Astrocyte of the hippocampus (primary cell): Measurements from ENCODE around the gene SACM1L.

Experiments used
- DNase-seq: peaks from one replicate; pipeline ENCODE4 v3.0.0; 2011; ENCODE audit warnings: low read depth, low spot score

SACM1L gene

DNA sequence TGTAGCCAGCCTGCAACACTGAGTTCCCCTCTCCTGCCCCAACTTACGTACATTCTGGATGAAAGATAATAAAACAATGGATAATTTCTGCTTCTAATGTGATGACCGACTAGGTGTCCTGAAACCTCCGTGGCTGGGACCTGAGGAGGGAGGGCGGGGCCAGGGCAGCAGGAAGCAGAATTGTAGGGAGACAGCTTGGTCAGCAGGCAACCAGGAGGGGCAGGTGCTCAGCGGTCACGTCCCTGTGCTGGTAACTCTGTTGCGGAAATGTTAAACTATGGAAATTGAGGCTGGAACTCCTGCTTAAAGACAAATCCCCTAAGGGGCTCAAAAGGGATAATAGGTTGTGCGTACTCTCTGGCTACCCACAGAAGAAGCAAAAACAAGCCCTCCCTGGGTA lies 76.8 kb downstream of the SACM1L start:
- no peak for DNase-seq

DNA sequence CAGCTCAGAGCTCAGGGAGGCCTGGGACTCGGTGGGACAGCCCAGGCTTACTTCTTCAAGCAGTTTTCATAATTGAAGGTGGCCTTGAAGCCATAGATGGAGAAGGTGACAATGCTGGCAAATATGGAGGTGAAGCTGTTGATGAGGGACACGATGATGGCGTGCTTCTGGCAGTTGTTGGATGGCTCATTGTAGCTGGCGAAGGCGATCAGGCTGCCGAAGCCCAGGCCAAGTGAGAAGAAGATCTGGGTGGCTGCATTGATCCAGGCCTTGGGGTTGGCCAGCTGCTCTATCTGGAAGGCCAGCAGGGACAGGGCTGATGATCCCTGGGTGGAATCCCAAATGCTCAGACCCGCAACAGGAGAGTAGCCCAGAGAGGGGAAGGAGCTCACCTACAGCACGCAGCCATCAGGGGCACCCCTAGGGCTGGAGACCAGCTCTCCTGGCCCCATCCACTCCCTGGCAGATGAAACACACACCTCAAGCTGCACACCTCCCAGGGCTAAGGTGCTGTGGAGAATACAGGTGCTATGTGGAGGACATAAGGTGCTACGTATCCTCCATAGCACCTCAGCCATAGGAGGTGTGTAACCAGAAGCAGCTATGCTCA lies 82.1 kb downstream of the SACM1L start:
- no peak for DNase-seq

DNA sequence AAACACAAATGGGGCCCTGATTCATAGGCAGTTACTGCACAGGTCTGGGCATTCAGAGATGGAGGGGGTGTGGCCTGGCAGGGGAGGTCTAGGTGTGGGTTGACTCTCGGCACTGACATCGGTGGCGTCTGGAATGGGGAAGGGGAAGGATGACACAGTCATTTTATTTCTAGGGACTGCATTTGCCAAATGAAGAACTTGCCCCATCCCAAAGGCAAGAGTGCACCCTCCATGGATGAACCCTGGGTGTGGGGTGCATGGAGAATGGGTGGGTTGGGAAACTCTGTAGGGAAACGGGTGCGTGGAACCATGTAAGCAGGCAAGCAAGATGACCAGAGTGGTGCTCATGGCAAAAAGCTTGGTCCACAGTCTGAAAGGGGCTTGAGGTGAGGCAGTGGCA lies 82.6 kb downstream of the SACM1L start:
- no peak for DNase-seq

DNA sequence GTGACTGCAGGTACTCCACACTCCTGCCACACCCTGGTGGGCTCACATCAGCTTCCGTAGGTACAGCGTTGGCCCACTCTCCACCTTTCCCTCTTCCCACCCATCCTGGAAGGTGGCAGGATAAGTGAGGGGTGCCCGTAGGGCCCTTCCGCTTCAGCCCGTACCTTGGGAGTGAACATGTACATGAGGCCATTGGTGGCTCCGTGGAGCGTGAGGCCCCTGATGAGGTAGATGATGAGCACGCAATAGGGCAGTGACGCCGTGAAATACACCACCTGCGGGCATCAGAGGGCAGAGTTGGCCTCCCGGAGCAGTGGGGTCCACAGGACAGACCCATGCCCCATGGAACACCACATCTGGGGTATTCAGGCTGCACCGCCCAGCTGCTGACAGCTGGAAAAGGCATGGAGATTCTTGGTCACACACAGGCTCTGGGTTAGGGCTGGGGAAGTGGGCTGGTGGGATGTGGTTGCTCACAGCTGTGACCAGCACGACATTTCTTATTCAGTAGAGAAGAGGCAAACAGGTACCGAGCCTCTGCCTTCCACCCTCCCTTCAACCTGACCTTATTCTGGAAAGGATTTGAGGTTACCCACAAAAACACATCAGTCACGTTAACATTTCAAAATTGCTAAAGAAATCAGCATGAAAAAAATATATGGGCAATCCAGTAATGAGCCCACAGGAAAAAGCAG lies 83.3 kb downstream of the SACM1L start:
- no peak for DNase-seq

DNA sequence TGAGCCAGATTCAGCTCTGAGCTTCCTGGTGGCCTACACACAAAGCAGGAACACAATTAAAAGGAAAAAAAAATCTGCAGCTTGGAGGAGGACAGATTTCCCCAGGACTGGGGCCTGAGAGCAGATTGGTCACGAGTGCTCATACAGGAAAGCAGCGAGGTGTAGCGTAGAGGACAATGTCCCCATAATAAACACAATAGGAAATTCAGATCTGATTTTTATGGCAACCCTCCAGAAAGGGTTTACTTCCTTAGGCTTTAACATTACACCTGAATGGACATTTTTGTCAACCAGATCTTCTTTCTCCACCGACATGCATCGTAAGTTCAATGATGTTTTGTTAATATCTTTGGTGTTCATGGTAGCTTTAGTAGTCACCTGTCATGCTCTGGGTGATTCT lies 83.9 kb downstream of the SACM1L start:
- no peak for DNase-seq

DNA sequence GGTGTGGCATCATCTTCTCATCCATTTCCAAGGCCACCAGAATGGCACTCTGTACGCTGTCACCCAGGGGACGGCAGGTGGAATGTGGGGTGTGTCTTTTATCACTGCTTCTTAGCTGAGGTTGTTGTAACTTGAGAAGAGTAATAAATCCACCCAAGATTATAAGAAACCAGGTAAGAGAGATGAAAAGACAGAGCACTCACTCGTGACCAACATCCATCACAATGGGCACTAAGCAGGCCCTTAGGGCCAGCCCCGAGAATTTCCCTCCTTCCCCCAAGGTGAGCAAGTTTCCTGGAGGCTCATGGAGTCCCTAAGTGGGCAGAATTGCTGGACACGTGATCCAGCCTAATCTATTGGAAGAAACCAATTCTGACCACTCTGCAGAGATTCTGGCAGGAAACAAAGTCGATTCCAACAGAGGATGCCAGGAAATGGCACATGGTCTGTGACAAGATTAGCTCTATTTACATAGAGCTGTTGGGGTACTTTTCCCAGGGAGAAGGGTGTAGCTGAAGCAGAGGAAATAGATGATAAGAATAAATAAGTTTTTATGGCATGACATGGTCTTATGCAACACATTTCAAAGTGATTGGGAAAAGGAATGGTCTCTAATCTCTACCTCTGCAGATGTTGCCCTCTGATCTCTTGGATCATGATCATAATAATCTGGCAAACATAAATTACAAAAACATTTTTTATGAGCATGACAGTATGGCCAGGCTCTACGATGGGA lies 84.7 kb downstream of the SACM1L start:
- no peak for DNase-seq

DNA sequence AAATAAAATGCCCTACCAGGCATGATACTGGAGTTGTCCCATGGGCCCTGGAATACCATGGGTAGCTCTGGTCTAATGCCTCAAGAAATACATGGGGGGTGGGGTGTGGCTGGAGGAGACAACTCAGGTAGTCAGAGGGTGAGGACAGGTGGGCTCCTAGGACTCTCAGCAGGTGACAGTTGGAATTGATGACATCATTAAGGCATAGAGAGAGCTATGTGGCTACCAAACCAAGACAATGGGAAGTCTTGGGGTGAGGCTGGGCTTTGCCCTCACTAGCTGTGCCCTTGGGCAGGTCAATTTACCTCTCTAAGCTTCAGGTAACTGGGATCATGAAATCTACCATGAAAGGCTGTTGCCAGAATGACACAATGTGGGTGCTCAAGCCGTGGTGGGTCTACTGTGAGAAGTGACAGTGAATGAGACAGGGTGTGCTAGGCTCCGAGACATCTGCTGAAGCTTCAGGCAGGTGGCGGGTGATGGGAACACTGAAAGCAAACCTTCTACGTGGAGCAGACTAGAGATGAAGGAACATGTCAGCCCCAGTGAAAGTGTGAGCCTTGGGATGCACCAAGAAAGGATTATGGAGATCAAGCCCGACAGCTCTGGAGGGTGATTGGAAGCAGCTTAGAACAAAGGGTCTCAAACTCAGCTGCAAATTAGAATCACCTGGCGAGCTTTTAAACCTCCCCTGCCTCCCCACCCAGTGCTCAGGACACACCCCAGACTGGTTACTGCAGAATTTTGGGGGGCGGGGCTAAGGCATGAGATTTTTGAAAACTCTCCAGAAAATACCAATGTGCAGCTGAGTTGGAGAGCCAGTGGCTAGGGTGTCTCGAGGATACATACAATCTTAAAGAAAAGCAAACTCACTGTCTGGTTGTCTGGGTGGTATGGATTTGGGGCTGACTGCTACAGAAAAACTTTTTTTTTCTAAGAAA lies 85.7 kb downstream of the SACM1L start:
- no peak for DNase-seq

DNA sequence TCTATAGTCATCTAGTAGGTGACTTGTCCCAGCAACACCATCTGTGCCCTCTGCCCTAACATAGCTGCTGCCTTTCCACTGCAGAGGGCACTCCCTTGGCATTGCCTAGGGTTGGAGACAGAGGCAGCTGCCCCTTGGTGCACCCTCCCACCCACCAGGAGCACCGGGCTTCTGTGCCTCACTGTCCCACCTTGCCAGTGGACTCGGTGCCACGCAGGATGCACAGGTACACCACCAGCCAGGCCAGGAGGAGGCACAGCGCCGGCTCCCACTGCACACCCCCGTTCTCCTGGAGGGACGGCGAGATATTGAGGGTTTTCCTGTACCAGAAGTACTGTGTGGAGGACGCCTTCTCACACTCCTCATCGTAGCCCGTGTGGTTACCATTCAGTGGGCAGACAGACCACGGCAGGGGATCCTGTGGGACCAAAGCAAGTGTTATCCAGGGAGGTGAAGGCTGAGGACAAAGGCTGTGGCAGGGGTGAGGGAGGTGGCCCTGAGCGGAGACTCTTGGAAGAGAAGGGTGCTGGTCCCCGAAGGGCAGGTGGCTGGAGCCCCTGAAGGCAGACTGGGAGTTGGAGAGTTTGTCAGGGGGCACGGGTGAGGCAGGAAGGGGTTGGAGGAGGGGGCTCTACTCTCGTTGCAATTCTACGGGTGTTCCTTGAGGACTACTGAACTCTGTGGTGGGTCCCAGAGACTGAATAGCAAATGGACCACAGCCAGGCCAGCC lies 86.5 kb downstream of the SACM1L start:
- DNase-seq, result no peak

DNA sequence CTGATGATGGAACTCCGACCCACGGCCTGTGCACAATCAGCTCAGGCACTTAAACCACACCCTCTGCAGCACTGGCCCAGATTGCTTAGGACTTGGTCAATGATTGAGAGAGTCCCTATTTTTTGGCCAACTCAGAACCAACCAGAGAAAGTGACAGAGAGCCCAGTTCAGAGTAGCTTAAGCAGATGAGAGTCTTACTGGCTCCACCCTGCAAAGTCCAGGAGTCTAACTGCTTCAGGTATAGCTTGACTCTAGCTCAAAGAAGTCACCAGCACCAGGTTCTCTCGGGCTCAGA lies 87.1 kb downstream of the SACM1L start:
- no peak for DNase-seq

DNA sequence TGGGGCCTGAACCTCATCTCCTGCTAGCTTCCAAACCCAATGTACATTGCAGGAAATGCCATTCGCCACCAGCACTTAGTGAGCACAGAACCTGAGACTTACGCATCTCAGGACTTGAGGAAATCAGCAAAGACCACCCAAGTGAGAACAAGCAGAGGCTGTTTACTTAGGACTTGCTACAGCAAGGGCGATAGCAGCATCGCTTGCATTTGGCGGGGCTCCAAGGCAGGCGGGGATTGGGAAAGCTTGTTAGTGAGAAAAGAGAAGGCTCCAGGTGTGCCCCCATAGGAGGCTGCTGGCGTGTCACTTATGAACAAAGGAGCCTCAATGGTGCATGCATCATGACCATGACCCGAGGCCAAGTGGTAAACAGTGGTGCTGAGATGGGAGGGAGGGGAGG lies 87.4 kb downstream of the SACM1L start:
- no peak for DNase-seq

DNA sequence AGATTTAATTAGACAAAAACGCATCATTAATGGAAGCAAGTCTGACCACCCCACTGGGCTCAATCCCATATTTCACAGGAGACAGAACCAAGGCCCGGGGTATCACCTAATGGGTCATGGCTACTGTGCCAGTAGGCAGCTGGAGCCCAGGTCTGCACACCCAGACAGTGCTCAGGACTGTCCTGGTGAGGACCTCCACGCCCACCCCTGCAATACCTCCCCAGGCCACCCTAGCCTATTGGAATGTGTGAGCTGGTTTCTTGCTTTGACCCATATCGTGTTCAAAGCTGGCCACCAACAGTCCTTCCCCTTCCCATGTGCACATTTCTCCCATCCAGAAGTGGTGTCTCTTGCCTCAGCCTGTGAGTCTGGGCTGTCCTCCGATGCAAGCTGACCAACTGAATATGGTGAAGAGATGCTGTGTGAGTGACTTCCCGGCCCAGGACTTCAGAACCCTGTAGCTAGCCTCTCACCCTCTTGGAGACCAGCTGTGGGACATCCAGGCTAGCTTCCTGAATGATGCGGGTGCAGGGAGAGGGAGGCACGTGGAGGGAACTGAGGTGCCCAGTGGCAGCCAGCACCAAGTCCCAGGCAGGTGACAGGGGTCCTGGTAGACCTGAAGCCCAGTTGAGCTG lies 88.0 kb downstream of the SACM1L start:
- no peak for DNase-seq

DNA sequence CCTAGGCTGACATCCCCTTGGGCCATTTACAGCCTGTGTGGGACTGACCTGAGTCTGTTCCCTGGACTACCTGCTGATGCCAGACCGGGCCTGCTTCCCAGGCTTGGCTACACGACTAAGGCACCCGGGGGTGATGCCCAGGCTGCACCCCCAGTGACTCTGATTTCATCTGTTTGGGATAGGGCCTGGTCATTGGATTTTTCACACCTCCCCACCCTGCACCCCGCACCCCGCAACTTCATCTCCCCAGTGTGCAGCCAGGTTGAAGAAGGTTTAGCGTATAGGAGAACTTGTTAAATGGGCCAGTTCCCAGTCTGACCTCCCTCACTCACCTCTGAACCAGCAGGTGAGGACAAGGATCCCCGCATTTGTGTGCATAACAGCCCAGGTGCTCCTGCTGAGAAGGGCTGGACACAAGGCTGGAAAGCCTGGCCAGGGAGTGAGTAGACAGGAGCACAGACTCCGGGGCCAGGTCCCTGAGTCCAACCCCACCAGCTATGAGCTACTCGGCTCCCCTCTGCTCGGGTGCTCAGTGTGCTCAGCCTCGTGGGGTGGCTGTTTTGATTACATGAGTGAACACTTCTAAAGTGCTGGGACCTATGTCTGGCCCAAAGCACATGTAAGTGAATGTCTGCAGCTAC lies 88.7 kb downstream of the SACM1L start:
- no peak for DNase-seq

DNA sequence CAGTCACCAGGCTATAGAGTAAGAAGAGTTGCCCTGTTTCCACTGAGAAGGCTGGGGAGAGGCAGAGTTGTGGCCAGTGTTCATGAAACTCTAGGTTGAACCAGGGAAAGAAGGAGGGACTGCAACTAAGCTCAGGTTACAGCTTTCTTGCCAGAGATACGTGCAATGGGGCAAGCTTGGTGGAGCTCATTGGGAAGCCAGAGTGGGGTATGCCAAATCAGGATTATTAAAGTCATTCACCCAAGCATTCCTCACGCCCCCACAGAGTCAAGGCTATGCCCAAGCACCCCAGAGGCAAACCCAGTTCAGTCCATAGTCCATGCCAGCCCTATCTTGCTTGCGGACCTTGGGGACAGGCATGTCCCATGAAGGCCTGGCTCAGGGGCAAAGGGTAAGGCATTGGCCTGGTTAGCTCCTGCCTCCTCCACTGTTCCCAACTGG lies 89.6 kb downstream of the SACM1L start:
- no peak for DNase-seq

DNA sequence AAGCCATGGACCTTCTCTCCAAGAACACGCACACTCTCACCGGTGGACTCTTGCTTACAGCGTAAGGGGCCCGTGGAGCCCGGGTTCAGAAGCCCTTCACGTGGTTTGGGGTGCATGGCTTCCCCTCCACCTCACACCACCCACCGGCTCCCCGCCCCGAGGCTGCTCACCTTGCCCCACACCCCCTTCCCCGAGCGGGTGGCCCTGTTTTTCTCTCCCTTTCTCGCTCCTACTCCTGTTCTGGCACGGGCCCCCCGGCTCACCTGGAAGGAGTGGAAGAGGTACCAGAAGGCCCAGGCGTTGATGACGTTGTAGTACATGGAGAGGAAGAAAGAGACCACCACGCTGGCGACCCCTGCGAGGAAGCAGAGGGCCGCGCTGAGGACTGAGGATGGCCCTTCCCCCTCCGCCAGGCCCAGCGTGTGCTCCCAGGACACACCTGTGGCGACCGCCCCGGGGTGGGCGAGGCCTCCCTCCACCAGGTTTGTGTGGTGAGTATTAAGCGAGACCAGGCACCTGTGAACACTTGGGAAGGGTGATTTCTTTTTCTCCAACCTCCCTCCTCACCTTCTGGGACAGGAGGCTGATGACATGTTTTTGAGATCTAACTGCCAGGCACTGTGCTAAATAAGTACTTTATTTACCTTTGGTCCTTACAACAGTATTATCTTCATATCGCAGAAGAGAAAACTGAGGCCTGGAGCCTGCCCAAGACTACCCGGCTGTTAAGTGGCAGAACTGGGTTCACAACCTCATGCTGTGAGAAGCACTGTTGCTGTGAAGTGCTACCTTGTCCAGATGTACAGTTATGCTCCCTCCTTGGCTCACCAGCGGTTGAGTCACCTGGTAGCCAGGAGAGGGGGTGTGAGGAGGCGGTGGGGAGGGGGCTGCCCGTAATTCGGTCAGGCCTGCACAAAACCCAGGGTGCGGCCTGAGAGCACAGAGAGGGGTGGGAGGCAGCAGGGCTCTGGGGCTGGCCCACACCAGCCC lies 90.8 kb downstream of the SACM1L start:
- DNase-seq, result no peak

DNA sequence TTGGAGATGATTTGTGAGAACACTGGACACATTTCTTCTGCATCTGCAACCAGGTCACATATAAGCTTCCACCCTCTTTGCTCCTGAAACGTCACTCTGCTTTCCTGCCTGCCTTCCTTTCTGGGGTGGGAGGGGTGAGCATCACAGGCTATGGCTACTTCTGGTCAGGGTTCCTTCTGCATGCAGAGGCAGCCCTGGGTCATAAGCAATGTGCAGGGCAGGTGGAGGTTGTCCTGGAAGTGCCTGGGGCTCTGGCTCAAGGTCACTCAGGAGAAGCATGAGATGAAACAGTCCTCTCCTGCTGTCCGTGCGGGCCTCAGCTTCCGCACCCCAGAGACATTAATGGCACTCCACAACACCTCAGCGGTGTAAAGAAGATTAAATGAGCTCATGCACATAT lies 92.1 kb downstream of the SACM1L start:
- DNase-seq, result no peak

DNA sequence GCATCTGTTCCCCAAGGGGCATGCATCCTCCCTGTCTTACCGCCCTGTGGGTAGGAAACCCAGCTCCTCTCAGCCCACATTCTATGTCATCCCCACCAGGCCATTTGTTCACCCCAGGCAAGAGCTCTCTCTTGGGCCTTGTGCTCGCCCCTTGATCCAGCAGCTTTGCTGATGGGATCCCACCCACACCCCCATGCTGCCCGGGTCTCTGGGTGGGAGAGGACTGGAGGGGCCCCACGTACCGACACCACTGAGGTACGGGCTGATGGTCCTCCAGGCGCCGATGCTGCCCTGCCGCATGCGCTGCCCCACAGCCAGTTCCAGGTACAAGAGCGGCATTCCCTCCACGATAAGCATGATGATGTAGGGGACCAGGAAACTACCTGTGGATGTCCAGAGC lies 92.6 kb downstream of the SACM1L start:
- DNase-seq, result no peak

DNA sequence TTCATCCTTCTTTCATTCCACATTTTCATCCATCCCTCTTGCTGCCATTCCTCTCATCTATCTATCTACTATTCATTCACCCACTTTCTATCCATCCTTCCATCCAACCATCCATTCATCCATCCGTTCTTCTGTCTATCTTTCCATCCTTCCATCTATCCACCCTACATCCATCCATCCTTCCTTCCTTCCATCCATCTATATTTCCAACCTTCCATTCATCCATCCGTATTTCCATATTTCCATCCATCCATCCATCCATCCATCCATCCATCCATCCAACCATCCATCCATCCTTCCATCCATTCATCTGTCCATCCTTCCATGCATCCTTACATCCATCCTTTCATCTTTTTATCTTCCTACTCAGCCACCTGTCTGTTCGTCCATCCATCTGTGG lies 93.2 kb downstream of the SACM1L start:
- DNase-seq, result no peak

DNA sequence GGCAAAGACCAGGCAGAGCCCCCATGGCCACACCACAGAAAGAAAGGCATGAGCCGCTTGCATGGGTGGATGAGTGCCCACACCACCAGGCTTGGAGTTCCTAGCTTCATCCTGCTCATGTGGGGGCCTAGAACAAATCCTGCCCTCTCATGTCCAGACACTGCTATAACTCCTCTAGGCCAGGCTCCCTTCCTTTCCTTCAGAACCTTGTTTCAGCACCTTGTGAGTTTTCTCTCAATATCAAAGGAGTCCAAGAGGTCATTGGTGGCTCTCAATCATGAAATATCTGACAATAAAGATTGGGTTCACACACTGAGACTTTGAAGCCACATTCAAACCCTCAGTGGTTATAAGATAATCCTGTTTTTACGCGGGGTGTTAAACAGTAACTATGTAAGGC lies 94.5 kb downstream of the SACM1L start:
- no peak for DNase-seq

DNA sequence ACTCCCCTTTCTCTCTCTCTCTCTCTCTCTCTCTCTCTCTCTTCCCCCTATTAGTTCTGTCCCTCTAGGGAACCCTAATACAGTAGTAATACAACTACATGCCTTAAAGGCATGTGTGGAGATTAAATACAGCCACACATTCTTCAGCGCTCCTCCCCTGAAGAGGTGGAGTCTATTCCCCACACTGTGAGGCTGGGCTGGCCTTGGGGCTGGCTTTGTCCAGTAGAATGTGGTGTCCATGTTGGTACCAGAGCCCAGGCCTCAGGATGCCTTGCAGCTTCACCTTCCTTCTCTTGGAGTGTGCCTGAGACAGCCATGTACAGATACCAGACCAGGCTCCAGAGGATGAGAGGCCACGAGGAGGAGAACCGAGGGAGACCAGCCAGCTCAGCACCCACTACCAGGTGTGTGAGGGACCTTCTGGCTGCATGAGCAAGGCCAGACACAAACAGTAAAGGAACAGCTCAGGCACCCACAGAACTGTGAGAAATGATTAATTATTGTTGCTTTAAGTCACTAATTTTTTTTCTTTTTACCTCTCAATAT lies 96.5 kb downstream of the SACM1L start:
- no peak for DNase-seq
